ENCODE data around the gene NT5DC1.

DNA sequence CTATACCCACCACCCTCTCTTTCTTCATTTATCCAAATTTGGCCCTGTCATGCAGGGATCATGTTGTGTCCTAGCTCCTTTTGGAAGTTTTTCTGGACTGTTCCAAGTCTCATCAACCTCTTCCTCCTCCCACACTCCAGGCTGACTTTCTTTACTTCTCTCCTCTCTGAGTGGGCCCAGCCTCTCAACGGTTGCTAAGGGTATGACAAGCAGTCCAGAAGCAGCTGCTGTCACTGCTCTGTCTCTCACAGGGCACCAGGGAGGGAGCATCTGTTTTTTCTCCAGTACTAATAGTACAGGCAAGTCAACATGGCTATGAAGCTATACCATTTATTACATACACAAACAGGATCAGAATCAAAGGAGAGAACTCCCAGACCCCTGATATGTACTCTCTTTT is 8.2 kb downstream of the NT5DC1 start:
- TF ChIP-seq, protein P1, sequence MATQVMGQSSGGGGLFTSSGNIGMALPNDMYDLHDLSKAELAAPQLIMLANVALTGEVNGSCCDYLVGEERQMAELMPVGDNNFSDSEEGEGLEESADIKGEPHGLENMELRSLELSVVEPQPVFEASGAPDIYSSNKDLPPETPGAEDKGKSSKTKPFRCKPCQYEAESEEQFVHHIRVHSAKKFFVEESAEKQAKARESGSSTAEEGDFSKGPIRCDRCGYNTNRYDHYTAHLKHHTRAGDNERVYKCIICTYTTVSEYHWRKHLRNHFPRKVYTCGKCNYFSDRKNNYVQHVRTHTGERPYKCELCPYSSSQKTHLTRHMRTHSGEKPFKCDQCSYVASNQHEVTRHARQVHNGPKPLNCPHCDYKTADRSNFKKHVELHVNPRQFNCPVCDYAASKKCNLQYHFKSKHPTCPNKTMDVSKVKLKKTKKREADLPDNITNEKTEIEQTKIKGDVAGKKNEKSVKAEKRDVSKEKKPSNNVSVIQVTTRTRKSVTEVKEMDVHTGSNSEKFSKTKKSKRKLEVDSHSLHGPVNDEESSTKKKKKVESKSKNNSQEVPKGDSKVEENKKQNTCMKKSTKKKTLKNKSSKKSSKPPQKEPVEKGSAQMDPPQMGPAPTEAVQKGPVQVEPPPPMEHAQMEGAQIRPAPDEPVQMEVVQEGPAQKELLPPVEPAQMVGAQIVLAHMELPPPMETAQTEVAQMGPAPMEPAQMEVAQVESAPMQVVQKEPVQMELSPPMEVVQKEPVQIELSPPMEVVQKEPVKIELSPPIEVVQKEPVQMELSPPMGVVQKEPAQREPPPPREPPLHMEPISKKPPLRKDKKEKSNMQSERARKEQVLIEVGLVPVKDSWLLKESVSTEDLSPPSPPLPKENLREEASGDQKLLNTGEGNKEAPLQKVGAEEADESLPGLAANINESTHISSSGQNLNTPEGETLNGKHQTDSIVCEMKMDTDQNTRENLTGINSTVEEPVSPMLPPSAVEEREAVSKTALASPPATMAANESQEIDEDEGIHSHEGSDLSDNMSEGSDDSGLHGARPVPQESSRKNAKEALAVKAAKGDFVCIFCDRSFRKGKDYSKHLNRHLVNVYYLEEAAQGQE (IDR thresholded peaks at IDR 0.05; ENCODE audit: low read depth, low read length): no peak
- TF ChIP-seq, protein P2, sequence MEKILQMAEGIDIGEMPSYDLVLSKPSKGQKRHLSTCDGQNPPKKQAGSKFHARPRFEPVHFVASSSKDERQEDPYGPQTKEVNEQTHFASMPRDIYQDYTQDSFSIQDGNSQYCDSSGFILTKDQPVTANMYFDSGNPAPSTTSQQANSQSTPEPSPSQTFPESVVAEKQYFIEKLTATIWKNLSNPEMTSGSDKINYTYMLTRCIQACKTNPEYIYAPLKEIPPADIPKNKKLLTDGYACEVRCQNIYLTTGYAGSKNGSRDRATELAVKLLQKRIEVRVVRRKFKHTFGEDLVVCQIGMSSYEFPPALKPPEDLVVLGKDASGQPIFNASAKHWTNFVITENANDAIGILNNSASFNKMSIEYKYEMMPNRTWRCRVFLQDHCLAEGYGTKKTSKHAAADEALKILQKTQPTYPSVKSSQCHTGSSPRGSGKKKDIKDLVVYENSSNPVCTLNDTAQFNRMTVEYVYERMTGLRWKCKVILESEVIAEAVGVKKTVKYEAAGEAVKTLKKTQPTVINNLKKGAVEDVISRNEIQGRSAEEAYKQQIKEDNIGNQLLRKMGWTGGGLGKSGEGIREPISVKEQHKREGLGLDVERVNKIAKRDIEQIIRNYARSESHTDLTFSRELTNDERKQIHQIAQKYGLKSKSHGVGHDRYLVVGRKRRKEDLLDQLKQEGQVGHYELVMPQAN (conservative IDR thresholded peaks at IDR 0.05): no peak
- TF ChIP-seq, protein P3, sequence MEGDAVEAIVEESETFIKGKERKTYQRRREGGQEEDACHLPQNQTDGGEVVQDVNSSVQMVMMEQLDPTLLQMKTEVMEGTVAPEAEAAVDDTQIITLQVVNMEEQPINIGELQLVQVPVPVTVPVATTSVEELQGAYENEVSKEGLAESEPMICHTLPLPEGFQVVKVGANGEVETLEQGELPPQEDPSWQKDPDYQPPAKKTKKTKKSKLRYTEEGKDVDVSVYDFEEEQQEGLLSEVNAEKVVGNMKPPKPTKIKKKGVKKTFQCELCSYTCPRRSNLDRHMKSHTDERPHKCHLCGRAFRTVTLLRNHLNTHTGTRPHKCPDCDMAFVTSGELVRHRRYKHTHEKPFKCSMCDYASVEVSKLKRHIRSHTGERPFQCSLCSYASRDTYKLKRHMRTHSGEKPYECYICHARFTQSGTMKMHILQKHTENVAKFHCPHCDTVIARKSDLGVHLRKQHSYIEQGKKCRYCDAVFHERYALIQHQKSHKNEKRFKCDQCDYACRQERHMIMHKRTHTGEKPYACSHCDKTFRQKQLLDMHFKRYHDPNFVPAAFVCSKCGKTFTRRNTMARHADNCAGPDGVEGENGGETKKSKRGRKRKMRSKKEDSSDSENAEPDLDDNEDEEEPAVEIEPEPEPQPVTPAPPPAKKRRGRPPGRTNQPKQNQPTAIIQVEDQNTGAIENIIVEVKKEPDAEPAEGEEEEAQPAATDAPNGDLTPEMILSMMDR (IDR thresholded peaks at IDR 0.05 in 2 of 3, conservative IDR thresholded peaks at IDR 0.05 in 1 of 3; ENCODE audit: control insufficient read depth in 2 of 3, extremely low read depth in 1 of 3, insufficient read depth in 1 of 3, low read depth in 3 of 3, low read length in 3 of 3): no peak
- no peak for TF ChIP-seq IKZF1 (conservative IDR thresholded peaks at IDR 0.05)
- no peak for TF ChIP-seq FOXM1 (IDR thresholded peaks at IDR 0.05; ENCODE audit: low read depth, low read length)
- TF ChIP-seq JUND (IDR thresholded peaks at IDR 0.05; ENCODE audit: low read depth, low read length): no peak
- TF ChIP-seq, protein P4, sequence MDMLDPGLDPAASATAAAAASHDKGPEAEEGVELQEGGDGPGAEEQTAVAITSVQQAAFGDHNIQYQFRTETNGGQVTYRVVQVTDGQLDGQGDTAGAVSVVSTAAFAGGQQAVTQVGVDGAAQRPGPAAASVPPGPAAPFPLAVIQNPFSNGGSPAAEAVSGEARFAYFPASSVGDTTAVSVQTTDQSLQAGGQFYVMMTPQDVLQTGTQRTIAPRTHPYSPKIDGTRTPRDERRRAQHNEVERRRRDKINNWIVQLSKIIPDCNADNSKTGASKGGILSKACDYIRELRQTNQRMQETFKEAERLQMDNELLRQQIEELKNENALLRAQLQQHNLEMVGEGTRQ (IDR thresholded peaks at IDR 0.05; ENCODE audit: borderline replicate concordance, low read depth, low read length): no peak
- TF ChIP-seq, protein P5, sequence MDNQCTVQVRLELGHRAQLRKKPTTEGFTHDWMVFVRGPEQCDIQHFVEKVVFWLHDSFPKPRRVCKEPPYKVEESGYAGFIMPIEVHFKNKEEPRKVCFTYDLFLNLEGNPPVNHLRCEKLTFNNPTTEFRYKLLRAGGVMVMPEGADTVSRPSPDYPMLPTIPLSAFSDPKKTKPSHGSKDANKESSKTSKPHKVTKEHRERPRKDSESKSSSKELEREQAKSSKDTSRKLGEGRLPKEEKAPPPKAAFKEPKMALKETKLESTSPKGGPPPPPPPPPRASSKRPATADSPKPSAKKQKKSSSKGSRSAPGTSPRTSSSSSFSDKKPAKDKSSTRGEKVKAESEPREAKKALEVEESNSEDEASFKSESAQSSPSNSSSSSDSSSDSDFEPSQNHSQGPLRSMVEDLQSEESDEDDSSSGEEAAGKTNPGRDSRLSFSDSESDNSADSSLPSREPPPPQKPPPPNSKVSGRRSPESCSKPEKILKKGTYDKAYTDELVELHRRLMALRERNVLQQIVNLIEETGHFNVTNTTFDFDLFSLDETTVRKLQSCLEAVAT (IDR thresholded peaks at IDR 0.05): no peak

All from GM12878 (cell line).